GM12891 (cell line): ENCODE data around the gene LALBA.

Experiments used
- PAX5 ChIP-seq: IDR thresholded peaks from 2 replicates; pipeline ENCODE4 v1.6.1; 2011; ENCODE audit warnings: low read length, moderate library complexity, mild to moderate bottlenecking; ENCODE audit not compliant: insufficient read depth, severe bottlenecking
- POLR2A ChIP-seq: IDR thresholded peaks from 2 replicates; pipeline ENCODE4 v1.6.1; 2011; ENCODE audit warnings: low read depth, low read length, control low read depth
- POLR2AphosphoS5 ChIP-seq: IDR thresholded peaks from 2 replicates; pipeline ENCODE4 v1.6.1; 2011; ENCODE audit warnings: low read depth, low read length, control low read depth
- POU2F2 ChIP-seq: IDR thresholded peaks from 2 replicates; pipeline ENCODE4 v1.6.1; 2011; ENCODE audit warnings: low read depth, mild to moderate bottlenecking, control low read depth, low read length, moderate library complexity
- SPI1 ChIP-seq: IDR thresholded peaks from 2 replicates; pipeline ENCODE4 v1.6.1; 2011; ENCODE audit warnings: low read depth, low read length, control low read depth
- TAF1 ChIP-seq: IDR thresholded peaks from 2 replicates; pipeline ENCODE4 v1.6.1; 2011; ENCODE audit warnings: low read depth, low read length, control low read depth

DNA sequence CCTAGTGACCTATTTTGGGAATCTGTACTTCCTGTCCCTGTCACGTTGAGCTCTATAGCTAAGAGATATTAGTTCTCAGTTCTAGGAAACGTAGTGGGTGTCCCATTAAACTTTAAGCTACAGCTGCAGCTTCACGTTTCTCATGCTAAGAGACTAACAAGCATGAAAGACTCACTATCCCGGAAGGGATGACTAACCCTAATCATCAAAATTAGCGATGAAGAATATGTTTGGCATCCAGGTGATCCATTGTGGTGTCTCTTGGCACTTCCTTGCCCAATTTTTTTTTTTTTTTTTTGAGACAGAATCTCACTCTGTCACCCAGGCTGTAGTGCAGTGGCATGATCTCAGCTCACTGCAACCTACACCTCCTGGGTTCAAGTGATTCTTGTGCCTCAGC lies 11.0 kb upstream of the LALBA start:
- TF ChIP-seq TAF1 (no peak), POU2F2 (no peak), PAX5 (no peak), POLR2A (no peak), POLR2AphosphoS5 (no peak), SPI1 (no peak)
